Measurements from ENCODE around the gene SEC24A. TPM values are rescaled to one million over a fixed set of nuclear protein-coding genes. Genes with fewer than 3 reads are reported as not detected.

The SEC24A gene
- polyA plus RNA-seq, 1 of the 3 experiments (the other 2 are of a cell fraction): 7.4 TPM

DNA sequence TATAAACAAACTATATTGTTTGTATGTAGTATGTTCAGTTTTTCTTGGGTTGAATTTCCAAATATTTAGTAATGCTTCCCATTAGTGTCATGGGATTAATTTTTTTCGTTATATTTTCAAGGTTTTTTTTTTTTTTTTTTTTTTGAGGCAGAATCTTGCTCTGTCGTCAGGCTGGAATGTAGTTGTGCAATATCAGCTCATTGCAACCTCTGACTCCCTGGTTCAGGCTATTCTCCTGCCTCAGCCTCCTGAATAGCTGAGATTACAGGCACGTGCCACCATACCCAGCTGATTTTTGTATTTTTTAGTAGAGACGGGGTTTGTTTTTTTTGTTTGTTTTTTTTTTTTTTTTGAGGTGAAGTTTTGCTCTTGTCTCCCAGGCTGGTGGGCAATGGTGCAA is 120.6 kb downstream of the SEC24A start:
- TF ChIP-seq FOXJ3 (CRISPR knock-in tag; IDR thresholded peaks at IDR 0.05) (no peak), EP300 (IDR thresholded peaks at IDR 0.05; ENCODE audit: borderline replicate concordance in 1 of 2, low read depth in 1 of 2, low read length in 1 of 2) (no peak), MXI1 (IDR thresholded peaks at IDR 0.05; ENCODE audit: low read depth, low read length) (no peak), GATA2 (CRISPR knock-in tag; IDR thresholded peaks at IDR 0.05) (no peak), MAX (IDR thresholded peaks at IDR 0.05; ENCODE audit: low read depth) (no peak), GABPA (IDR thresholded peaks at IDR 0.05; ENCODE audit: low read depth) (no peak), ELF1 (IDR thresholded peaks at IDR 0.05) (no peak), MEF2A (IDR thresholded peaks at IDR 0.05; ENCODE audit: borderline replicate concordance, low read depth) (no peak), YY1 (IDR thresholded peaks at IDR 0.05; ENCODE audit: low read depth) (no peak), JUND (IDR thresholded peaks at IDR 0.05) (no peak), RCOR1 (IDR thresholded peaks at IDR 0.05; ENCODE audit: low read length) (no peak), FOXM1 (IDR thresholded peaks at IDR 0.05; ENCODE audit: low read depth) (no peak), TEAD4 (IDR thresholded peaks at IDR 0.05; ENCODE audit: borderline replicate concordance, insufficient read depth) (no peak), CHD2 (IDR thresholded peaks at IDR 0.05; ENCODE audit: low read length, partially characterized antibody) (no peak), TAF1 (IDR thresholded peaks at IDR 0.05; ENCODE audit: borderline replicate concordance, low read depth, low read length) (no peak), RXRA (IDR thresholded peaks at IDR 0.05; ENCODE audit: borderline replicate concordance, low read depth) (no peak), RFX5 (IDR thresholded peaks at IDR 0.05; ENCODE audit: low read length) (no peak)
- TF ChIP-seq, protein P1, sequence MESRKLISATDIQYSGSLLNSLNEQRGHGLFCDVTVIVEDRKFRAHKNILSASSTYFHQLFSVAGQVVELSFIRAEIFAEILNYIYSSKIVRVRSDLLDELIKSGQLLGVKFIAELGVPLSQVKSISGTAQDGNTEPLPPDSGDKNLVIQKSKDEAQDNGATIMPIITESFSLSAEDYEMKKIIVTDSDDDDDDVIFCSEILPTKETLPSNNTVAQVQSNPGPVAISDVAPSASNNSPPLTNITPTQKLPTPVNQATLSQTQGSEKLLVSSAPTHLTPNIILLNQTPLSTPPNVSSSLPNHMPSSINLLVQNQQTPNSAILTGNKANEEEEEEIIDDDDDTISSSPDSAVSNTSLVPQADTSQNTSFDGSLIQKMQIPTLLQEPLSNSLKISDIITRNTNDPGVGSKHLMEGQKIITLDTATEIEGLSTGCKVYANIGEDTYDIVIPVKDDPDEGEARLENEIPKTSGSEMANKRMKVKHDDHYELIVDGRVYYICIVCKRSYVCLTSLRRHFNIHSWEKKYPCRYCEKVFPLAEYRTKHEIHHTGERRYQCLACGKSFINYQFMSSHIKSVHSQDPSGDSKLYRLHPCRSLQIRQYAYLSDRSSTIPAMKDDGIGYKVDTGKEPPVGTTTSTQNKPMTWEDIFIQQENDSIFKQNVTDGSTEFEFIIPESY (IDR thresholded peaks at IDR 0.05; ENCODE audit: borderline replicate concordance, low read depth): no peak
- no peaks in the 10 kb centered on the region for H4K20me1 ChIP-seq (ENCODE audit: insufficient read depth)
- CTCF ChIA-PET: no interaction called here
- no peak for DNase-seq
- H3K27ac ChIP-seq (ENCODE audit: low read depth in 2 of 2, low read length in 1 of 2): no peak overlapping the region
- H3K79me2 ChIP-seq (ENCODE audit: insufficient read depth): peaks cover 51% of the 10 kb centered on the region
- H2AFZ ChIP-seq (ENCODE audit: low read depth): no peak overlapping the region
- peaks cover 13% of the 10 kb centered on the region for H3F3A ChIP-seq (replicated peaks; ENCODE audit: insufficient read depth)
- H3K36me3 ChIP-seq (replicated peaks in 1 of 2; ENCODE audit: control insufficient read depth in 1 of 2, insufficient read depth in 2 of 2, low read length in 1 of 2): peaks cover 45 to 74% of the 10 kb centered on the region in 2 experiments
- no peaks in the 10 kb centered on the region for H3K9me2 ChIP-seq
- no peak overlapping the region for H3K4me3 ChIP-seq (ENCODE audit: low read depth in 2 of 2, low read length in 1 of 2)
- H3K4me2 ChIP-seq: no peak overlapping the region
- H3K9ac ChIP-seq: no peak overlapping the region
- no peaks in the 10 kb centered on the region for H3K4me1 ChIP-seq (ENCODE audit: control insufficient read depth in 1 of 2, insufficient read depth in 2 of 2, low read depth in 1 of 2, low read length in 1 of 2)
- H3K27me3 ChIP-seq (ENCODE audit: insufficient read depth): no peaks in the 10 kb centered on the region
- WGBS (ENCODE audit: low lambda C conversion rate): 70% methylated on average over 4 of the region's 4 CpGs
- POLR2A ChIA-PET: no interaction called here
- H3K9me3 ChIP-seq: no peaks in the 10 kb centered on the region
